ENCODE results near the gene ANO2.

ANO2 gene

DNA sequence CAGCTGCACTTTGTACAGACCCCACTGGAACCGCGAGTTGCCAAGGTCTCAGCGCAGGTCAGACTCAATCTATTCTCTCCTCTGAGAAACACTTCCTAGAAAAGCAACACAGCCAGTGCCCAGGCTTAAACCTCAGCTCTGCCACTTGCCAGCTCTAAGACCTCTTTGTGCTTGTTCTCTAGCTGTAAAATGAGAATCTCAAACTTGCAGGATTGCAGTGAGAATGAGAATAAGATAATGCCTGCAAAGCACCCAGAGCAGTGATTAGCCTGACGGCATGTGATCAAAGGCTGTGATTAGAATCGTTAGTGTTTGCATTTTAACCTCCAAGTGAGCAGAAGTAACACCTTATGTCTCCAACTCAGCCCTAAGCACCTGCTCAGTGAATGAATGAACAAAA lies 21.3 kb downstream of the ANO2 start:
- TF ChIP-seq CTCF (IDR thresholded peaks at IDR 0.05; ENCODE audit: low read depth, low read length) = no peak
- in situ Hi-C loops (cut with HindIII; ENCODE audit: low sequenced_read_pairs) = no loop called here
- H3K4me3 ChIP-seq (ENCODE audit: low read depth, low read length) = no peak overlapping the region
- DNase-seq (ENCODE audit: low read depth, low spot score) = no peak

GRCh38 chr12:5923043-5923605 lies 21.9 kb downstream of the ANO2 start:
- in situ Hi-C loops (cut with HindIII; ENCODE audit: low sequenced_read_pairs) = no loop called here

GRCh38 chr12:5921966-5922899 lies 22.8 kb downstream of the ANO2 start:
- DNase-seq (ENCODE audit: low read depth, low spot score) = no peak
- in situ Hi-C loops (cut with HindIII; ENCODE audit: low sequenced_read_pairs) = no loop called here
- no peak for TF ChIP-seq CTCF (IDR thresholded peaks at IDR 0.05; ENCODE audit: low read depth, low read length)
- H3K4me3 ChIP-seq (ENCODE audit: low read depth, low read length) = no peak overlapping the region

More at GRCh38 chr12:5923043-5923605, 21.9 kb downstream of the ANO2 start:
- no peak for DNase-seq (ENCODE audit: low read depth, low spot score)
- no peak overlapping the region for H3K4me3 ChIP-seq (ENCODE audit: low read depth, low read length)
- no peak for TF ChIP-seq CTCF (IDR thresholded peaks at IDR 0.05; ENCODE audit: low read depth, low read length)

- in situ Hi-C loops (cut with HindIII; ENCODE audit: low sequenced_read_pairs) = no loop called here
- DNase-seq (ENCODE audit: low read depth, low spot score) = no peak
- H3K4me3 ChIP-seq (ENCODE audit: low read depth, low read length) = no peak overlapping the region
- TF ChIP-seq CTCF (IDR thresholded peaks at IDR 0.05; ENCODE audit: low read depth, low read length) = no peak
Observed at GRCh38 chr12:5921027-5921909, 23.8 kb downstream of the ANO2 start.

DNA sequence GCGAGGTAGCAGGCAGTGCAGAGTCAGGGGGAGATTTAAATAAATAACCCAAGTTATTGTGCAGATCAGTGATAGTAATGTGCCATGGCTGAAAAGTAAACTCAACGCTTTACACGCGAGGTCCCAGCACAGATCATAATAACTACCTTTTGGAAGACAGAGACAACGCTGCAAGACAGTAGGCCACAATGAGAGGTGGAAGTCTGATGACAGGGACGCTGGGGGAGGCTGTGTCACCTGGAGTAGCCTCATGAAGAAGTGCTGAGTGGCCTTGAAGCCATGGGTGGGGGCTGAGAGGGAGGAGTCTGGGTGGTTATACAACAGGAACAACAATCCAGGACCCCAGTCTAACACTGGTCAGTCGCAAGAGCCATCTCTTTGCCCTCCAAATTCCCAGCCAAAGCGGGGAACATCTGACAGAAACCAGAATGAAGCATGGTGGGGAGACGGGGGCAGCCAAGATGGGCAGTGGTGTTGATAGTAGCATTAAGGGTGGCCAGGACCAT lies 28.2 kb downstream of the ANO2 start:
- TF ChIP-seq CTCF (IDR thresholded peaks at IDR 0.05; ENCODE audit: low read depth, low read length) = no peak
- in situ Hi-C loops (cut with HindIII; ENCODE audit: low sequenced_read_pairs) = no loop called here
- DNase-seq (ENCODE audit: low read depth, low spot score) = no peak
- no peak overlapping the region for H3K4me3 ChIP-seq (ENCODE audit: low read depth, low read length)

- no peak overlapping the region for H3K4me3 ChIP-seq (ENCODE audit: low read depth, low read length)
- in situ Hi-C loops (cut with HindIII; ENCODE audit: low sequenced_read_pairs) = no loop called here
- TF ChIP-seq CTCF (IDR thresholded peaks at IDR 0.05; ENCODE audit: low read depth, low read length) = no peak
- no peak for DNase-seq (ENCODE audit: low read depth, low spot score)
Observed at GRCh38 chr12:5915511-5915910, 29.5 kb downstream of the ANO2 start.
